SIG-M5 treated with dmso at 0.1 percent for 504 hours (cell line): Measurements from ENCODE around the gene SH3GL2.

Experiments
- DNase-seq: peaks from one replicate; lab custom pipeline; 2025; ENCODE audit not compliant: unreplicated experiment; lab: John Stamatoyannopoulos, UW

The SH3GL2 gene

DNA sequence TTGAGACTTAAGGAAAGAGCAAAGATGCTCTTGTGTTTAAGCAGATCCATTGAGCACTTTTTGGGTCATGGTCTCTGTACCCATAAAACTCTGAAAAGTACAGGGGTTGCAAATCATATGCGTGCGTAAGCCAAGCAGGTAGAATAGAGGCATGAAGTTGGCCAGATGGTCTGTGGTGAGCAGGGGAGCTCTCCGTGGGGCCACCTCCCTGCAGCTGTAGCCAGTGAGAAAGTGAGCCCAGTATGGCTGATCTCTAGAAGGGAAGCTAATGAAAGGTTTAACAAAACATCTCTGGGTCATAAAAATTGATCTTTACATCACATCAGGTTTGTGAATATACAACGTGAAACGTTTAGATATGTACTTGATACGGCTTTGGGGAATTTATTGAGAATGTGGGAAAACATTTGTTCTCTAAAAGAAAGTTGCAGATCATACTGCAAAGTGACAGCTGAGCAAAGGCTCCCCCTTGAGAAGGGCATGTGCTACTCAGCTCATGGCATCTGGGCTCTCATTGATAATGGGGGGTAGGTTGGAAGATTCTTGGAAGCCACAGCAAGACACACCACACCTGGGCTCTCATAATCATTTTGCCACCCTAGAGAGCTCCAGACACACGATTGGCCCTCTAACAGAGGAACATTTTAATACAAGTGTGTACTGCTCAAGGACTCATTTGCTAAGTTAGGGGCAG lies 30.6 kb downstream of the SH3GL2 start:
- no peak for DNase-seq

DNA sequence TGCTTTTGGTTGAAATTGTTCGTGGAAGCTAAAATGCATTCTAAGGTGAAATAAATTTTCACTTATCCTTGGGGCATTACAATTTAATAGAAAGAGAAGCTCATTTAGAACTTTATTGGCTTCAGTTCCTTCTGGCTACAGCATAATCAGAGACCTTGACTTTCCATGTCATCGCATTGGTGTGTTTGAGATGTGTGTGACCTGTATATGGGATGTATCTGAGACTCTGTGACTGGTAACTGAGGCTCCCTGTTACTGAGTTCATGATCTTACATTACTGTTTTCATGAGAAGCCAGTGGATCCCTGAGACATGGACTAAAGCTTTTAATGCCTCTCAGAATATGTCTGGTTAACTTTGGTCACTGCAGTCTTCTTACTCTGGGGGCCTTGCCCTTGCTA lies 32.5 kb downstream of the SH3GL2 start:
- no peak for DNase-seq

GRCh38 chr9:17611917-17612316 lies 33.1 kb downstream of the SH3GL2 start:
- no peak for DNase-seq

GRCh38 chr9:17613758-17614157 lies 34.9 kb downstream of the SH3GL2 start:
- DNase-seq: no peak

GRCh38 chr9:17614250-17614649 lies 35.4 kb downstream of the SH3GL2 start:
- no peak for DNase-seq

- DNase-seq: no peak
Observed at GRCh38 chr9:17614903-17615302, 36.0 kb downstream of the SH3GL2 start.

DNA sequence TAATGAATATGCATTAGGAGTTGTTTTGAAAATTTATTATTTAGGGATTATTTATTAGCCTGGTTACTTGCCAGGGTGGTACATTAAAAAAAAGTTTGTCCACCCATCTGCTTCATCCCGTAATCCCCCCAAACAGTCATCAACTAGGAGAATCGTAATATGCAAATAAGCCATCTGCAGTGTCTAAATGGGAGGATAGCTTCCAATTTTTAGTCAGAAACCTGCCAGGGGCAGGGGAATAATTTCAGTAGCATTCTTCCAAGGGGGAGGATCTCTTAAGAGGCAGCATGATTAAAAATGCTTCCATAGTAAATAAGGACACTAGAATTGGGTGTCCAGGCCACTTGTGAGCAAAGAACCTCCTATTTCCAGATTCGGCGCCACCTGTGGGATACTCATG lies 43.3 kb downstream of the SH3GL2 start:
- DNase-seq: no peak

DNA sequence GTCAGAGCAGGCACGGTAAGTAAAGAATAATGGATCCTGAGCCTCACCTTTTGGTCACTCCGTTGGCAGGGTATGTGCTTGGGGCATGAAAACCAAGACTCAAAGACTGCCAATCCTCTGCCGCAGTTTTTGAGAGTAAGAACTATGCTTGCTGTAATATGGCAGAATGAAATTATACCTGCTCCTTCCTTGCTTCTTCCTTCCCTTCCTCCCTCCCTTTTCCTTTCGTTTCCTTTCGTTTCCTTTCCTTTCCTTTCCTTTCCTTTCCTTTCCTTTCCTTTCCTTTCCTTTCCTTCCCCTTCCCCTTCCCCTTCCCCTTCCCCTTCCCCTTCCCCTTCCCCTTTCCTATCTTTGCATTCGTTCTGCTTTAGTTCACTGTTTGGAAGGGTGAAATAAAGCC lies 43.9 kb downstream of the SH3GL2 start:
- no peak for DNase-seq

DNA sequence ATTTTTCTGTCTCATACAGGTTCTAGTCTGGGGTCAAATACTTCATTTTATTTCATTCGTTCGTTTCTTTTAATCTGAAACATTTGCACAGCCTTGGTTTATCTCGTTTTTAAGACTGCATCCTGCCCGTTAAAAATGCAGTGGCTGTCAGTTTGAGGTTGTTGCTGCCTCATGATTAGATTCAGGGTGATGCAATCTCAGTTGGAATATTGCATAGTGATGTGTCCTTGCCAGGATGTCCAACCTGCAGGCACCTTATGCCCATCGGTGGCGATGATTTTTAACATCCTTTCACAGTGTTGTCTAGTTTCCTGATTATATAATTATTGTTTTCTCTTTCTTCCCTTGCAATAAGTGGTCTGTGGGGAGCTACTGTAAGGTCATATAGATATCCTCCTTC lies 45.1 kb downstream of the SH3GL2 start:
- no peak for DNase-seq

DNA sequence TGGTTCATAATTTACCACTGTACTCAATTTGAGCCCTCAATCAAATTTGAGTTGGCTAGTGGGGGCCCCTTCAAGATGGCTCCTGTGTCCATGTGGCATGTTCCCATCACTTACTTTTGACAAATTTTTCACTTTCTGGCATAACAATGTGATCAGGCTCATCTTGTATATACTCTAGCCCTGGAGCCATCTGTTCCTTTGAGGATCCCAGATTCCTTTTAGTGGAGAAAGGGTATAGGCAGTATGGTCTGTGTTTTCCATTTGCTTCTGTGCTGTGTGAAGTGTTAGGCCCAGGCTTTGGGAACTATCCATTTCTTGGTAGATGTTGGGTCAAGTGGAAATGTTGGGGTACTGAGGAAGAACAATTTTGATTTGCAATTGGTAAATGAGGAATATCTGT lies 45.7 kb downstream of the SH3GL2 start:
- no peak for DNase-seq

DNA sequence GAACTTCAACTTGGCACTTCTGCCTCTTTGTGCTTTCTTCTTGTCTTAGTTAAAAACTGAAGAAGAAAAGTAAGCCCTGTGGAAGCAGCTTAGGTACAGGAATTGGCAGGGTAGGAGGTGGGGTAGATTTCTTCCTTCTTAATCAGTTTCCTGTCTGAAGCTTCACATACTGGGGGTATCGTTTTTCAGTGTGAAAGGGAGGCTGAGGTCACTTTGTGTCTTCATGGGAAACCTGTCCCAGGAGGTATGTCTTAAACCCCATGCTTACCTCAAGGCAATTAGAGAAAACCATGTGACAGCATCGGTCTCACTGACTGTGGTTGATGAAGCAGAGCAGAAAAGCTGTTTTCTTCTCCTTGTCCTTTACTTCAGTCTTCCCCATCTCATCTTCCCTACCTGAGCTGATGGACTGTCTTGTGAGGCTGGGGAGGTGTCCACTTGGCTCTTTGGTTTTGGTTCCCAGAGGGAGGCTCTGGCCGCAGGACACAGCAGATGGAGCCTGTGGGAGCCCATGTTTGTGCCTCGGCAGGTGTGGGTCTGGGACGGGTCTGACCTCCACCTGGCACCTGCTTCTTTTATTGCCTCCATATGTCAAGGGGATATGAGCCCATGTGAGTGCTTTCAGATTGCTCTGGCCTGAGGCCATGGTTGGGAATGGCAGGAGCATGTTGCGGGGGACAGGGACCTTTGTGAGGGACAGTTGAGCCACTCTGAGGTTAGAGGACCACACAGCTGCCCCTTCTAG lies 47.0 kb downstream of the SH3GL2 start:
- no peak for DNase-seq

DNA sequence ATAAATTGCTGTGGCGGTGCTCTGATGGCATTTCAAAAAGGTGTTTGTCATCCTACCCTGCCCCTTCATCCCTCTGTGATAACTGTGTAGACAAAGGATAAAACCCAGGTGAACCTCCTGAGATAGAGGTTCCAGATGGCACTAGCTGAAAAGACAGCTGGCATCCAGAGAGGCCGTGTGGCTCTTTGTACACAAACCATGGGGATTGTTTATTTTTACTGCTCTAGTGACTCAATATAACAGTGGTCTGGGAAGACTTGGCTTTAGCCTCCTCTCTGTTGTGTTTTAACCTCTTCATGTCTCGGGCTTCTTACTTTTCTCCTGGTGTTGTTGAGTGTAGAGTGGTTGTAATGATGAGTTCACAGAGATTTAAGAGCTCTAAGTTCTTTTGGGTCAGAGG lies 48.8 kb downstream of the SH3GL2 start:
- DNase-seq: no peak

DNA sequence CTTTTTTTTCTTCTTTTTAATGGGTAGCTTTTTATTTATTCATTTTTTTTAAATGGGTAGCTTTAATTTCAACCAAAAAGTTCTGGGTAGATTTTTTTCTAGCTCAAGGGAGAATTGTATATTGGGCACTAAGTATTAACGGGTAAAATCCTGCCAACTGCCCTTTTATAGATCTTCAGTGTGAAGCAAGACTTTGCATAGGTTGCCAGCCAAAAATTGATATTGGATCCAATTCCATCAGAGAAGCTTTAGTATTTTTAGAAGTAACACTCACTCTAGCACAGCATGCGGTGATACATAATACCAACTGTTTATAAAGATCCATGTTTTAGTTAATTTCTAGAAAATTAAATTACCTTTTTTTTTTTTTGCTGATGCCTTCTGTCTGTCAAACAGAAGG lies 49.8 kb downstream of the SH3GL2 start:
- no peak for DNase-seq

GRCh38 chr9:17630531-17630949 lies 51.7 kb downstream of the SH3GL2 start:
- DNase-seq: no peak

- DNase-seq: no peak
Observed at GRCh38 chr9:17631396-17631795, 52.5 kb downstream of the SH3GL2 start.

DNA sequence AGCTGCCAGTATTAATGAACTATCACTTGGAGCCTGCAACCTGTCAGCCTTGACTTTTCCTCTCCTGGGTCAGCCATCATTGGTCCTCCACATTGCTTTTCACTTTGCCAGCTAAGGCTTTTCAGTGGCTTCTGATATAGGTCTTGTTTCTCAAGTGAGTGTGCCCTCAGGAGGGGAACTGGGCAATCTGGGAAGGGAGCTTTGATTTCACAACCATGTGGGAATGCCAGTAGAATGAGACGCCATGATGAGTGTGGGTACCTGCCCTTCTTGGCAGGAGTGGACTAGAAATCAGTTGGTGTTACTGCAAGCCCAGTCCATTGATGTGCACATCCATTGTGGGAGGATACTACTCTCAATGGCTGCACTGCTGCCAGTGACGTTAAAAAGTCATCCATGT lies 54.1 kb downstream of the SH3GL2 start:
- DNase-seq: no peak

DNA sequence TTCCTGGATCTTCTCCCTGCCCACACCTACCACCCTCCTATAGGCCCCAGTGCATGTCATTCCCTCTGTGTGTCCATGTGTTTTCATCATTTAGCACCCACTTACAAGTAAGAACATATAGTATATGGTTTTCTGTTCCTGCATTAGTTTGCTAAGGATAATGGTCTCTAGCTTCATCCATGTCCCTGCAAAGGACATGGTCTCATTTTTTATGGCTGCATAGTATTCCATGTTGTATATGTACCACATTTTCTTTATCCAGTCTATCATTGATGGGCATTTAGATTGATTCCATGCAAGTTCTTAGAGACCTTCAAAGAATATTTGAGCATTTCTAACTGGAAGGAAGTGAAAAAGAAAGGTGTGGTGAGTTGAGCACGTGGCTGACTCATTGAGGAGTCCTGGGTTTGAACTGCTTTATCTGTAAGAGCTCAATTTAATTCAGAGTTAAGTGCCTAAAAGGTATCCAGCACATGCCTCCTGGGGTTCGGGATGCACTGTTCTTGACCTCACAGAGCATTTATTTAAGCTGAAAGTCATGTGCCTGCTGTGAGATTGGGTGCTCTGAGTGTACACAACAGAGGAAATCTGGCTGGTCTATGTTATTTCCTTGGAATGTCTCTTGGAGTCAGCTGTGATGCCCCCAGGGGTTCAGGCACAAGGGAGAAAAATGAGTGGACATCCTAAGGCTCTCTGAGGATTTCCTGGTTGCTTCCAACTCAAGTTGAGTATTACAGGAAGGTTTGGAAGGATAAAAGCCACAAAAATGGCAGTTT lies 56.4 kb downstream of the SH3GL2 start:
- DNase-seq: no peak

DNA sequence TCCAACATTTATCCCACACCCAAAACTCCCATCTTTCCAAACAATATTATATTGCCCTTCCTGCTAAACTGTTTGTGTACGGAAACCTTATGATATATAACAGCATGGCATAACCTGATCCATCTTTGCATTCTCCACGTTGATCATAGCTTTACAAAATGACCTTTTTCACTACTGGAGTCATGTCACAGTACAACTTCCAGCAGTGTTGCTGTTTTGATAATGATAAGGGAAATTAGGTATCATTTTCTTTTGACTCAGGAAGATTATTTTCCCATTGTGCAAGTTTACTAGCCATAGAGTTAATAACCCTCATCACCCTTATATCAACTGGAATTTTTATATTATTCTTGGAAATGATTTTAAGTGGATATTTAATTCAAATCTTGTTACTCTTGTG lies 57.5 kb downstream of the SH3GL2 start:
- DNase-seq: no peak

GRCh38 chr9:17636821-17637220 lies 58.0 kb downstream of the SH3GL2 start:
- no peak for DNase-seq

GRCh38 chr9:17637229-17637628 lies 58.4 kb downstream of the SH3GL2 start:
- no peak for DNase-seq

DNA sequence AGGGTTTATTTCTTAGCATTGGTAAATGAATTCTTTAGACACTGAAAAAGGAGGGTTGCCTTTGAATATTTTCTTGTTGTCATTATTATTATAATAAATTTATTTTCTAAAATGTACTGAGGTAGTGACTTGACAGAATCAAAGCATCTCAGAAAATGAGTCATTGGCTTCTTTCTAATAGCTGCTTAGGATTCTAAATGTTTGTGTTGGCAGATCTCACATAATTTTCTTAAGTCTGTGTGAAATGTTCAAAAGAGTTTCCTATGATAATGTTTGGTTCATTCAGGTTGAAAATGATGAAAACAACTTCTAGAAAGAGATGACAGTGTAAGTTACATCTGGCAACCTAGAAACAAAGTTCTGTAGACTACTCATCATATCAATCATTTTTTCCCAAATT lies 69.7 kb downstream of the SH3GL2 start:
- DNase-seq: no peak

- no peak for DNase-seq
Observed at GRCh38 chr9:17651725-17652124, 72.9 kb downstream of the SH3GL2 start.
